HCT116 (cell line): ENCODE results near the gene GALNT2. TPM values are rescaled to one million over a fixed set of nuclear protein-coding genes. Genes with fewer than 3 reads are reported as not detected.

Experiments used
- ATAC-seq: fragments of 200-7000 bp; cut with Tn5 transposase; 2 replicates; pipeline ENCODE4 v1.9.1; 2020; ENCODE audit warnings: mild to moderate bottlenecking, moderate library complexity
- BruUV-seq: library from RNA; stranded (reverse); fragments of 400-500 nt; replicated peaks from 2 replicates; lab custom pipeline; 2021; lab: Mats Ljungman, UMichigan
- CTCF ChIA-PET: fragments of 300-600 bp; sonication (Branson Sonifier 250); formaldehyde crosslinking; loops from one replicate; lab custom pipeline; 2021; ENCODE audit warnings: antibody characterized with exemption; lab: Charles Lee
- POLR2A ChIA-PET: fragments of 300-600, 350-600 bp; sonication (Branson Sonifier 250); formaldehyde crosslinking; loops from one replicate; lab custom pipeline; 2021; ENCODE audit warnings: antibody characterized with exemption; lab: Charles Lee
- RAD21 ChIA-PET, 2 experiments: fragments of 300-600 bp; sonication (Branson Sonifier 250); formaldehyde crosslinking; loops; one replicate each; lab custom pipeline; 2023; ENCODE audit warnings: low total read pairs in 2 of 2; ENCODE audit not compliant: uncharacterized antibody in 2 of 2, unreplicated experiment in 2 of 2, low non-redundant PET in 1 of 2; lab: Charles Lee
- DNase-seq: peaks from one replicate; pipeline ENCODE4 v3.0.0-alpha.2; 2010; ENCODE audit warnings: low read depth, low spot score
- H2AFZ ChIP-seq: fragments of 200-600 bp; shearing (Covaris generic), sonication (generic); 2 replicates; pipeline ENCODE4 v1.6.1; 2017; ENCODE audit warnings: low read depth, mixed run types, mixed read lengths, antibody characterized with exemption, low read length; ENCODE audit not compliant: poor library complexity, severe bottlenecking
- H3K27ac ChIP-seq: 2 replicates; pipeline ENCODE4 v1.5.1; 2012; ENCODE audit warnings: low read depth, low read length
- H3K27me3 ChIP-seq: fragments of 200-600 bp; sonication (generic); 2 replicates; pipeline ENCODE4 v1.6.1; 2016; ENCODE audit warnings: mixed run types, low read length, mixed read lengths; ENCODE audit not compliant: insufficient read depth
- H3K36me3 ChIP-seq, 2 experiments: fragments of 200-500 bp in 1 of 2; fragments of 200-600 bp in 1 of 2; sonication (Bioruptor generic) in 1 of 2; sonication (generic) in 1 of 2; 2 replicates each; pipeline versions ENCODE4 v1.5.1 to v1.6.1; 2014 to 2016; ENCODE audit warnings: low read length in 2 of 2, inconsistent platforms in 1 of 2, mixed read lengths in 1 of 2, mixed run types in 1 of 2; ENCODE audit not compliant: insufficient read depth in 2 of 2, control insufficient read depth in 1 of 2
- H3K4me1 ChIP-seq, 2 experiments: fragments of 200-600 bp in 1 of 2; sonication (generic) in 1 of 2; 2 replicates each; pipeline versions ENCODE4 v1.5.1 to v1.6.1; 2012 to 2017; ENCODE audit warnings: low read length in 2 of 2, inconsistent platforms in 1 of 2, mild to moderate bottlenecking in 1 of 2, mixed read lengths in 1 of 2, mixed run types in 1 of 2, moderate library complexity in 1 of 2; ENCODE audit not compliant: insufficient read depth in 2 of 2, control insufficient read depth in 1 of 2
- H3K4me2 ChIP-seq: fragments of 200-600 bp; sonication (generic); 2 replicates; pipeline ENCODE4 v1.6.1; 2017; ENCODE audit warnings: mixed run types, low read length, mixed read lengths
- H3K4me3 ChIP-seq, 2 experiments: fragments of 200-600 bp in 1 of 2; sonication (generic) in 1 of 2; replicated peaks in 1 of 2; 2 replicates each; pipeline ENCODE4 v1.5.1; 2011 to 2016; ENCODE audit warnings: low read length in 2 of 2, control low read depth in 1 of 2, low read depth in 1 of 2, mild to moderate bottlenecking in 1 of 2, mixed read lengths in 1 of 2, mixed run types in 1 of 2
- H3K79me2 ChIP-seq: fragments of 200-600 bp; sonication (generic); 2 replicates; pipeline ENCODE4 v1.6.1; 2017; ENCODE audit warnings: mild to moderate bottlenecking, mixed run types, low read length, moderate library complexity, mixed read lengths; ENCODE audit not compliant: insufficient read depth
- H3K9ac ChIP-seq: fragments of 200-600 bp; sonication (generic); 2 replicates; pipeline ENCODE4 v1.6.1; 2016; ENCODE audit warnings: low read length, mixed read lengths
- H3K9me2 ChIP-seq: fragments of 200-600 bp; sonication (generic), shearing (Covaris generic); 2 replicates; pipeline ENCODE4 v1.6.1; 2017; ENCODE audit warnings: mixed run types, mild to moderate bottlenecking, moderate library complexity; ENCODE audit not compliant: insufficient read depth
- H3K9me3 ChIP-seq, 2 experiments: fragments of 200-500 bp in 1 of 2; fragments of 200-600 bp in 1 of 2; sonication (Bioruptor generic) in 1 of 2; sonication (generic) in 1 of 2; 2 replicates each; pipeline ENCODE4 v1.6.1; 2014 to 2017; ENCODE audit warnings: low read length in 2 of 2, mixed read lengths in 2 of 2, inconsistent platforms in 1 of 2, low read depth in 1 of 2, mild to moderate bottlenecking in 1 of 2, mixed run types in 1 of 2, moderate library complexity in 1 of 2; ENCODE audit not compliant: control insufficient read depth in 1 of 2, insufficient read depth in 1 of 2
- H4K20me1 ChIP-seq: fragments of 200-600 bp; sonication (generic), shearing (Covaris generic); 2 replicates; pipeline ENCODE4 v1.6.1; 2017; ENCODE audit warnings: mixed run types, mild to moderate bottlenecking, moderate library complexity; ENCODE audit not compliant: insufficient read depth
- CEBPB ChIP-seq: IDR thresholded peaks from 2 replicates; pipeline ENCODE4 v1.6.1; 2012; ENCODE audit warnings: low read depth
- EGR1 ChIP-seq: IDR thresholded peaks from 2 replicates; pipeline ENCODE4 v1.6.1; 2012; ENCODE audit warnings: low read depth
- ELF1 ChIP-seq: IDR thresholded peaks from 2 replicates; pipeline ENCODE4 v1.6.1; 2012; ENCODE audit warnings: low read depth, borderline replicate concordance
- EZH2 ChIP-seq: fragments of 200-600 bp; sonication (generic); IDR thresholded peaks from 2 replicates; pipeline ENCODE4 v1.6.1; 2017; ENCODE audit warnings: antibody characterized with exemption, mixed run types
- FOSL1 ChIP-seq: IDR thresholded peaks from 2 replicates; pipeline ENCODE4 v1.6.1; 2012; ENCODE audit warnings: low read depth
- JUND ChIP-seq: IDR thresholded peaks from 2 replicates; pipeline ENCODE4 v1.6.1; 2012
- POLR2AphosphoS5 ChIP-seq: IDR thresholded peaks from 2 replicates; pipeline ENCODE4 v1.6.1; 2011; ENCODE audit warnings: mild to moderate bottlenecking, low read depth, low read length, moderate library complexity
- RAD21 ChIP-seq: IDR thresholded peaks from 2 replicates; pipeline ENCODE4 v1.6.1; 2012; ENCODE audit warnings: low read depth, mild to moderate bottlenecking
- SIN3A ChIP-seq: IDR thresholded peaks from 2 replicates; pipeline ENCODE4 v1.6.1; 2012; ENCODE audit warnings: low read depth
- SRF ChIP-seq: IDR thresholded peaks from 2 replicates; pipeline ENCODE4 v1.6.1; 2012; ENCODE audit warnings: low read depth
- YY1 ChIP-seq: IDR thresholded peaks from 2 replicates; pipeline ENCODE4 v1.6.1; 2011; ENCODE audit warnings: low read length, low read depth, moderate library complexity, mild to moderate bottlenecking; ENCODE audit not compliant: insufficient replicate concordance; ENCODE audit errors: extremely low read depth
- ZFX ChIP-seq: fragments of 450-650 bp; IDR thresholded peaks from 2 replicates; pipeline ENCODE4 v1.6.1; 2017
- ZNF274 ChIP-seq: fragments of 200-500 bp; sonication (Bioruptor generic); IDR thresholded peaks from 2 replicates; pipeline ENCODE4 v1.6.1; 2014; ENCODE audit warnings: mild to moderate bottlenecking, low read depth, low read length, inconsistent platforms
- intact Hi-C: fragments of 100-400 bp; cut with micrococcal nuclease; formaldehyde crosslinking; loops from 2 replicates; pipeline ENCODE4 v1.10.0; 2022
- total RNA-seq: library from RNA; stranded (reverse); gene quantifications from one replicate; pipeline ENCODE4 v1.2.1, GENCODE V29; 2021; ENCODE audit not compliant: unreplicated experiment
- TF ChIP-seq, protein P1 (sequence below), 3 experiments: fragments of 200-600 bp in 1 of 3; sonication (generic) in 1 of 3; IDR thresholded peaks in 2 of 3; conservative IDR thresholded peaks in 1 of 3; 2 replicates each; pipeline ENCODE4 v1.5.1; 2012 to 2017; ENCODE audit warnings: low read depth in 2 of 3, low read length in 2 of 3, antibody characterized with exemption in 1 of 3, borderline replicate concordance in 1 of 3, control low read depth in 1 of 3, mild to moderate bottlenecking in 1 of 3, mixed read lengths in 1 of 3, mixed run types in 1 of 3, moderate library complexity in 1 of 3; ENCODE audit not compliant: insufficient read depth in 1 of 3
- TF ChIP-seq, protein P2 (sequence below): IDR thresholded peaks from 2 replicates; pipeline ENCODE4 v1.6.1; 2012
- TF ChIP-seq, protein P3 (sequence below): IDR thresholded peaks from 2 replicates; pipeline ENCODE4 v1.6.1; 2011; ENCODE audit warnings: mild to moderate bottlenecking, low read length, moderate library complexity; ENCODE audit not compliant: insufficient replicate concordance; ENCODE audit errors: extremely low read depth
- TF ChIP-seq, protein P4 (sequence below): IDR thresholded peaks from 2 replicates; pipeline ENCODE4 v1.6.1; 2012
- TF ChIP-seq, protein P5 (sequence below): IDR thresholded peaks from 2 replicates; pipeline ENCODE4 v1.6.1; 2012; ENCODE audit warnings: low read depth

The GALNT2 gene
- total RNA-seq, 1 experiment from 2014 or later, result 40.8 TPM

DNA sequence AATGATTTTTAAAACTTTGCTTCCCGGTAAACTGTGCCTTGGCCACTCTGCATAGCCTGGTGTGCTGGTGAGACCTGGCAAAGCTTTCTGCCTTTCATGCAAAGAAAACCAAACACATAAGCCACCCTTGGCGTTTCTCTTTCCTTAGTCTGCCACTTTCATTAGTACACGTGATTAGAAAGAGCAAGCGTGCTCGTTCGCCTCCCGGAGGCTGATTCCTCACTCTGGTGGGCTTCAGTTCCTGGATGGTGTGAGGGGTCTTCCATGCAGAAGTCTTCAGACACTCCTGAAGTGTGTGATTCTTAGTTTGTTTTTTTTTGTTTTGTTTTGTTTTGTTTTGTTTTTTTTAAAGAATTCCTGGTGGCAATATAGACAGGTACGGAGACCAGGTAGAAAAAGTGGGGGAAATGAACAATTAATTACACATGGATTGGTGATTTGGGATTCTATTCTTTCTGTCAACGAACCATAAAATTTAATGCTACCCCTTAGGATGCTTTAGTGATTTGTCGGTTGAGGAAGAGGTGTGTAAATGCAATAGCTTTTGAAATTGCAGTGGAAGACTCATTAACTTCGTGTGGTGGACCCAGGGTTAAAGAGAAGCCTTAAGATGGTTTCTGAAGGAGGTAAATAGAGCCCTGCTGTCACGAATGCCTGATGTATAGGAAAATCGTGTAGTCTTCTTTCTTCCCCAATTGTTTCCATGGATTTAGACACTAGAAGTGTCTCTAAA lies 2.1 kb downstream of the GALNT2 start:
- POLR2A ChIA-PET, result no interaction called here
- TSS peak; percentile 49 for BruUV-seq
- DNase-seq (no peak), ATAC-seq (no peak)
- H3K4me3 ChIP-seq, result peak overlapping the region in 1 of 2 experiments; percentile 79; a peak in 2 of 4 replicates
- peaks cover 11 to 17% of the 10 kb centered on the region in 2 experiments; a peak in 3 of 4 replicates for H3K4me1 ChIP-seq
- no peaks in the 10 kb centered on the region for H3K36me3 ChIP-seq
- no peaks in the 10 kb centered on the region for H3K9me2 ChIP-seq
- no peak overlapping the region for H3K27ac ChIP-seq
- no peaks in the 10 kb centered on the region for H3K27me3 ChIP-seq
- peak overlapping the region; percentile 86 for H3K4me2 ChIP-seq
- peaks cover 48% of the 10 kb centered on the region for H3K79me2 ChIP-seq
- H2AFZ ChIP-seq, result no peak overlapping the region
- CTCF ChIA-PET, result no interaction called here
- 0 out of 2 replicates have a peak overlapping the region, but pooled peaks have one; percentile 79 for H3K9ac ChIP-seq
- H4K20me1 ChIP-seq, result peaks cover 3% of the 10 kb centered on the region; the same call in 1 of the 2 replicates
- no peaks in the 10 kb centered on the region for H3K9me3 ChIP-seq
- RAD21 ChIA-PET, result no interaction called here
- TF ChIP-seq POLR2AphosphoS5, result no peak
- no peak for TF ChIP-seq ZFX
- TF ChIP-seq YY1, result no peak
- no peak for TF ChIP-seq FOSL1
- TF ChIP-seq, protein P1, sequence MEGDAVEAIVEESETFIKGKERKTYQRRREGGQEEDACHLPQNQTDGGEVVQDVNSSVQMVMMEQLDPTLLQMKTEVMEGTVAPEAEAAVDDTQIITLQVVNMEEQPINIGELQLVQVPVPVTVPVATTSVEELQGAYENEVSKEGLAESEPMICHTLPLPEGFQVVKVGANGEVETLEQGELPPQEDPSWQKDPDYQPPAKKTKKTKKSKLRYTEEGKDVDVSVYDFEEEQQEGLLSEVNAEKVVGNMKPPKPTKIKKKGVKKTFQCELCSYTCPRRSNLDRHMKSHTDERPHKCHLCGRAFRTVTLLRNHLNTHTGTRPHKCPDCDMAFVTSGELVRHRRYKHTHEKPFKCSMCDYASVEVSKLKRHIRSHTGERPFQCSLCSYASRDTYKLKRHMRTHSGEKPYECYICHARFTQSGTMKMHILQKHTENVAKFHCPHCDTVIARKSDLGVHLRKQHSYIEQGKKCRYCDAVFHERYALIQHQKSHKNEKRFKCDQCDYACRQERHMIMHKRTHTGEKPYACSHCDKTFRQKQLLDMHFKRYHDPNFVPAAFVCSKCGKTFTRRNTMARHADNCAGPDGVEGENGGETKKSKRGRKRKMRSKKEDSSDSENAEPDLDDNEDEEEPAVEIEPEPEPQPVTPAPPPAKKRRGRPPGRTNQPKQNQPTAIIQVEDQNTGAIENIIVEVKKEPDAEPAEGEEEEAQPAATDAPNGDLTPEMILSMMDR (IDR thresholded peaks at IDR 0.05 in 2 of 3, conservative IDR thresholded peaks at IDR 0.05 in 1 of 3; ENCODE audit: borderline replicate concordance in 1 of 3, insufficient read depth in 1 of 3, low read depth in 2 of 3, low read length in 2 of 3), result no peak
- TF ChIP-seq EGR1, result no peak
- TF ChIP-seq JUND, result no peak
- TF ChIP-seq RAD21, result no peak
- TF ChIP-seq, protein P2, sequence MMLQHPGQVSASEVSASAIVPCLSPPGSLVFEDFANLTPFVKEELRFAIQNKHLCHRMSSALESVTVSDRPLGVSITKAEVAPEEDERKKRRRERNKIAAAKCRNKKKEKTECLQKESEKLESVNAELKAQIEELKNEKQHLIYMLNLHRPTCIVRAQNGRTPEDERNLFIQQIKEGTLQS, result no peak
- TF ChIP-seq ELF1, result no peak
- TF ChIP-seq EZH2, result no peak
- TF ChIP-seq, protein P3, sequence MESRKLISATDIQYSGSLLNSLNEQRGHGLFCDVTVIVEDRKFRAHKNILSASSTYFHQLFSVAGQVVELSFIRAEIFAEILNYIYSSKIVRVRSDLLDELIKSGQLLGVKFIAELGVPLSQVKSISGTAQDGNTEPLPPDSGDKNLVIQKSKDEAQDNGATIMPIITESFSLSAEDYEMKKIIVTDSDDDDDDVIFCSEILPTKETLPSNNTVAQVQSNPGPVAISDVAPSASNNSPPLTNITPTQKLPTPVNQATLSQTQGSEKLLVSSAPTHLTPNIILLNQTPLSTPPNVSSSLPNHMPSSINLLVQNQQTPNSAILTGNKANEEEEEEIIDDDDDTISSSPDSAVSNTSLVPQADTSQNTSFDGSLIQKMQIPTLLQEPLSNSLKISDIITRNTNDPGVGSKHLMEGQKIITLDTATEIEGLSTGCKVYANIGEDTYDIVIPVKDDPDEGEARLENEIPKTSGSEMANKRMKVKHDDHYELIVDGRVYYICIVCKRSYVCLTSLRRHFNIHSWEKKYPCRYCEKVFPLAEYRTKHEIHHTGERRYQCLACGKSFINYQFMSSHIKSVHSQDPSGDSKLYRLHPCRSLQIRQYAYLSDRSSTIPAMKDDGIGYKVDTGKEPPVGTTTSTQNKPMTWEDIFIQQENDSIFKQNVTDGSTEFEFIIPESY, result no peak
- TF ChIP-seq SIN3A, result no peak
- no peak for TF ChIP-seq CEBPB
- TF ChIP-seq, protein P4, sequence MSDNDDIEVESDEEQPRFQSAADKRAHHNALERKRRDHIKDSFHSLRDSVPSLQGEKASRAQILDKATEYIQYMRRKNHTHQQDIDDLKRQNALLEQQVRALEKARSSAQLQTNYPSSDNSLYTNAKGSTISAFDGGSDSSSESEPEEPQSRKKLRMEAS, result no peak
- TF ChIP-seq SRF, result no peak
- TF ChIP-seq ZNF274, result no peak
- TF ChIP-seq, protein P5, sequence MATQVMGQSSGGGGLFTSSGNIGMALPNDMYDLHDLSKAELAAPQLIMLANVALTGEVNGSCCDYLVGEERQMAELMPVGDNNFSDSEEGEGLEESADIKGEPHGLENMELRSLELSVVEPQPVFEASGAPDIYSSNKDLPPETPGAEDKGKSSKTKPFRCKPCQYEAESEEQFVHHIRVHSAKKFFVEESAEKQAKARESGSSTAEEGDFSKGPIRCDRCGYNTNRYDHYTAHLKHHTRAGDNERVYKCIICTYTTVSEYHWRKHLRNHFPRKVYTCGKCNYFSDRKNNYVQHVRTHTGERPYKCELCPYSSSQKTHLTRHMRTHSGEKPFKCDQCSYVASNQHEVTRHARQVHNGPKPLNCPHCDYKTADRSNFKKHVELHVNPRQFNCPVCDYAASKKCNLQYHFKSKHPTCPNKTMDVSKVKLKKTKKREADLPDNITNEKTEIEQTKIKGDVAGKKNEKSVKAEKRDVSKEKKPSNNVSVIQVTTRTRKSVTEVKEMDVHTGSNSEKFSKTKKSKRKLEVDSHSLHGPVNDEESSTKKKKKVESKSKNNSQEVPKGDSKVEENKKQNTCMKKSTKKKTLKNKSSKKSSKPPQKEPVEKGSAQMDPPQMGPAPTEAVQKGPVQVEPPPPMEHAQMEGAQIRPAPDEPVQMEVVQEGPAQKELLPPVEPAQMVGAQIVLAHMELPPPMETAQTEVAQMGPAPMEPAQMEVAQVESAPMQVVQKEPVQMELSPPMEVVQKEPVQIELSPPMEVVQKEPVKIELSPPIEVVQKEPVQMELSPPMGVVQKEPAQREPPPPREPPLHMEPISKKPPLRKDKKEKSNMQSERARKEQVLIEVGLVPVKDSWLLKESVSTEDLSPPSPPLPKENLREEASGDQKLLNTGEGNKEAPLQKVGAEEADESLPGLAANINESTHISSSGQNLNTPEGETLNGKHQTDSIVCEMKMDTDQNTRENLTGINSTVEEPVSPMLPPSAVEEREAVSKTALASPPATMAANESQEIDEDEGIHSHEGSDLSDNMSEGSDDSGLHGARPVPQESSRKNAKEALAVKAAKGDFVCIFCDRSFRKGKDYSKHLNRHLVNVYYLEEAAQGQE, result no peak
- intact Hi-C loops, result no loop called here
